ENCODE measurements around the gene ACAD8.
"Not testable (repeated sequence)": the region's sequence is repeated elsewhere in the genome, so short reads cannot be mapped to it uniquely, and the experiment has no call there.

DNA sequence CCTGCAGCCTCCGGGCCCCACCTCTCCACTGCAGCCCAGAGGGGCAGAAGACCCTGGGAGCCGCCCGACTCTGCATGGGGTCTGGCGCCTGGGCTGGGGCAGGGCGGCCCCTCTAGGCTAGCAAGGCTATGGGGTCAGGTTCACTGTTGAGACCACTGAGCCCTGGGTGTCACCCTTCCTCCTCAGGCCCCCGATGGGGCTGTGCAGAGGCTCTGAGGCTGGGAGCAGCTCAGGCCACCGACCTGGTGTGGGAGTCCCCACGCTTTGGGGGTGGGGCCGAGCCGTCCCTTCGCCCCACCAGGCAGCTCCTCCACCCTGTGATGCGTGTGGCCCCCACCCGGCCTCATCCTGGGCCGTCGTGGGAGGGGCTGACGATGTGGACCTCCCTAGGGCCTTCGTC lies 28.3 kb downstream of the ACAD8 start:
- TF ChIP-seq POLR2A, CTCF (IDR thresholded peaks at IDR 0.05): not testable (repeated sequence)

Data from right lobe of liver (tissue), 4 donors.